Activated T-cell treated with anti-CD3 and anti-CD28 coated beads, Interleukin-2, amount 50 U/mL, for 24 hours (primary cell): ENCODE data around the gene HTR6.

Experiments used
- DNase-seq: peaks from one replicate; pipeline ENCODE4 v3.0.0-alpha.2; 2020
- H3K27ac Mint-ChIP-seq: 2 replicates; pipeline ENCODE4 v1.8.0; 2020; ENCODE audit warnings: mild to moderate bottlenecking, mixed read lengths
- H3K27me3 Mint-ChIP-seq: 2 replicates; pipeline ENCODE4 v1.8.0; 2020; ENCODE audit warnings: mixed read lengths
- H3K36me3 Mint-ChIP-seq: 2 replicates; pipeline ENCODE4 v1.8.0; 2020; ENCODE audit warnings: low read depth, mixed read lengths
- H3K4me1 Mint-ChIP-seq: 2 replicates; pipeline ENCODE4 v1.8.0; 2020; ENCODE audit warnings: low read depth, mixed read lengths
- H3K4me3 Mint-ChIP-seq: 2 replicates; pipeline ENCODE4 v1.8.0; 2020; ENCODE audit warnings: mild to moderate bottlenecking, moderate library complexity, mixed read lengths
- H3K9me3 Mint-ChIP-seq: 2 replicates; pipeline ENCODE4 v1.8.0; 2020; ENCODE audit warnings: mixed read lengths

HTR6 gene

GRCh38 chr1:19656780-19657466, 7.8 kb upstream of the HTR6 start:
- no peak for DNase-seq
- peaks cover 16% of the 10 kb centered on the region for H3K4me1 Mint-ChIP-seq
- H3K27me3 Mint-ChIP-seq: peaks cover 2% of the 10 kb centered on the region
- no peak overlapping the region for H3K4me3 Mint-ChIP-seq
- H3K36me3 Mint-ChIP-seq: no peaks in the 10 kb centered on the region
- H3K27ac Mint-ChIP-seq: no peak overlapping the region
- H3K9me3 Mint-ChIP-seq: no peaks in the 10 kb centered on the region

- no peak overlapping the region for H3K4me3 Mint-ChIP-seq
Observed at GRCh38 chr1:19657511-19657910, 7.2 kb upstream of the HTR6 start.

GRCh38 chr1:19658186-19658585, 6.5 kb upstream of the HTR6 start:
- Mint-ChIP-seq H3K27ac (no peak overlapping the region), H3K36me3 (no peaks in the 10 kb centered on the region), H3K9me3 (no peaks in the 10 kb centered on the region), H3K4me3 (no peak overlapping the region), H3K4me1 (peaks cover 16% of the 10 kb centered on the region), H3K27me3 (peaks cover 8% of the 10 kb centered on the region)
- no peak for DNase-seq

More at GRCh38 chr1:19657511-19657910, 7.2 kb upstream of the HTR6 start:
- peaks cover 16% of the 10 kb centered on the region for H3K4me1 Mint-ChIP-seq
- H3K36me3 Mint-ChIP-seq: no peaks in the 10 kb centered on the region
- no peaks in the 10 kb centered on the region for H3K9me3 Mint-ChIP-seq
- H3K27ac Mint-ChIP-seq: no peak overlapping the region
- peaks cover 2% of the 10 kb centered on the region for H3K27me3 Mint-ChIP-seq
- DNase-seq: no peak

- no peak for DNase-seq
- Mint-ChIP-seq H3K27me3 (peaks cover 30% of the 10 kb centered on the region), H3K4me3 (no peak overlapping the region), H3K9me3 (no peaks in the 10 kb centered on the region), H3K4me1 (peaks cover 19% of the 10 kb centered on the region), H3K27ac (no peak overlapping the region), H3K36me3 (no peaks in the 10 kb centered on the region)
Observed at GRCh38 chr1:19661721-19662228, 2.9 kb upstream of the HTR6 start.

GRCh38 chr1:19662313-19662712, 2.4 kb upstream of the HTR6 start:
- H3K4me3 Mint-ChIP-seq: no peak overlapping the region
- no peaks in the 10 kb centered on the region for H3K36me3 Mint-ChIP-seq
- no peak for DNase-seq
- peaks cover 19% of the 10 kb centered on the region for H3K4me1 Mint-ChIP-seq
- no peaks in the 10 kb centered on the region for H3K9me3 Mint-ChIP-seq
- peaks cover 35% of the 10 kb centered on the region for H3K27me3 Mint-ChIP-seq
- H3K27ac Mint-ChIP-seq: no peak overlapping the region

- H3K4me1 Mint-ChIP-seq: peaks cover 9% of the 10 kb centered on the region
- no peaks in the 10 kb centered on the region for H3K36me3 Mint-ChIP-seq
- H3K27me3 Mint-ChIP-seq: peaks cover 41% of the 10 kb centered on the region
- no peak for DNase-seq
- H3K27ac Mint-ChIP-seq: no peak overlapping the region
- peak overlapping the region; percentile 55 for H3K4me3 Mint-ChIP-seq
- H3K9me3 Mint-ChIP-seq: no peaks in the 10 kb centered on the region
Observed at GRCh38 chr1:19665186-19665495, 466 bp downstream of the HTR6 start.

GRCh38 chr1:19665496-19666465, 1.1 kb downstream of the HTR6 start:
- no peak overlapping the region for H3K27ac Mint-ChIP-seq
- H3K36me3 Mint-ChIP-seq: no peaks in the 10 kb centered on the region
- H3K4me3 Mint-ChIP-seq: peak overlapping the region; percentile 71
- DNase-seq: no peak
- no peaks in the 10 kb centered on the region for H3K9me3 Mint-ChIP-seq
- H3K27me3 Mint-ChIP-seq: peaks cover 42% of the 10 kb centered on the region
- H3K4me1 Mint-ChIP-seq: peaks cover 9% of the 10 kb centered on the region

DNA sequence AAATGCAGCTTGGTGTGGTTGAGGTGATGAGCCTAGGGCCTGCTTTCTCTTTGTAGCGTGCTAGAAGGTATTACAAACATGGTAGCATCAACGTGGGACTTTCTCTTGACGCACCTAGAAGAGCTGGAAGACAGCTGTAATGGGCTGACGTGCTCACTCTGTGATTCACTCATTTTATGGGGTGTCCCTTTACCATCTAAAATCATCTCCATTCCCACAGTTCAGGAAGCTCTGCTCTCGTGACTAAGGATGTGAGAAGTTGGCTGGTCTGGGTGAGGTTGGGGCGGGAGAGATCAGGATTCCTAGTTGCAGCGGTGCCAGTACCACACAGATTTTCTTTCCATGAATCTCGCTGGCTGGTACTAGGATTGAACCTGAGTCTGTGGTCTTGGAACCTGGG, 4.2 kb downstream of the HTR6 start:
- Mint-ChIP-seq H3K27me3 (peaks cover 34% of the 10 kb centered on the region), H3K4me3 (no peak overlapping the region), H3K36me3 (no peaks in the 10 kb centered on the region), H3K4me1 (peaks cover 8% of the 10 kb centered on the region), H3K27ac (no peak overlapping the region), H3K9me3 (no peaks in the 10 kb centered on the region)
- DNase-seq: no peak

GRCh38 chr1:19670787-19671186, 6.1 kb downstream of the HTR6 start:
- H3K27ac Mint-ChIP-seq: no peak overlapping the region

DNA sequence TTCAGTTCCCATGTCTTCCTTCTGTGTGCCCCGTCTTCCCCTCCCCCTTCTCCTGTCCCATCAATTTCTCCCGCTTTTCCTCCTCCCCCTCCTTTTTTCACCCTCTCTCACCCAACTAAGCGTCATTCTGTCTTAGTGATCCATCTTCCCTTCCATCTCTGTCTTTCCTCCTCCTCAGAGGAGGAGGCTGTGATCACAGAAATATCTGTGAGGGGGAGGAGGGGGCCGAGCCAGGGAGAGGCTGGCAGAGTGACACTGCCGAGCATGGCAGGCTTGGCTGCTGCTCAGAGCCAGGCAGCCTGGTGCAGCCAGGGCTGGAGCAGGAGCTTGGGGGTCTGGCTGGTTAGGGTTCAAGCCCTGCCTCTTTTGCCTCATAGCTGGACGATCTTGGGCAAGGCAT, 7.6 kb downstream of the HTR6 start:
- H3K27ac Mint-ChIP-seq: no peak overlapping the region
- H3K36me3 Mint-ChIP-seq: no peaks in the 10 kb centered on the region
- H3K4me3 Mint-ChIP-seq: no peak overlapping the region
- H3K27me3 Mint-ChIP-seq: peaks cover 23% of the 10 kb centered on the region
- no peaks in the 10 kb centered on the region for H3K9me3 Mint-ChIP-seq
- no peak for DNase-seq
- no peaks in the 10 kb centered on the region for H3K4me1 Mint-ChIP-seq

More at GRCh38 chr1:19670787-19671186, 6.1 kb downstream of the HTR6 start:
- Mint-ChIP-seq H3K36me3 (no peaks in the 10 kb centered on the region), H3K4me3 (no peak overlapping the region), H3K9me3 (no peaks in the 10 kb centered on the region), H3K27me3 (peaks cover 38% of the 10 kb centered on the region), H3K4me1 (peaks cover 3% of the 10 kb centered on the region)
- no peak for DNase-seq

DNA sequence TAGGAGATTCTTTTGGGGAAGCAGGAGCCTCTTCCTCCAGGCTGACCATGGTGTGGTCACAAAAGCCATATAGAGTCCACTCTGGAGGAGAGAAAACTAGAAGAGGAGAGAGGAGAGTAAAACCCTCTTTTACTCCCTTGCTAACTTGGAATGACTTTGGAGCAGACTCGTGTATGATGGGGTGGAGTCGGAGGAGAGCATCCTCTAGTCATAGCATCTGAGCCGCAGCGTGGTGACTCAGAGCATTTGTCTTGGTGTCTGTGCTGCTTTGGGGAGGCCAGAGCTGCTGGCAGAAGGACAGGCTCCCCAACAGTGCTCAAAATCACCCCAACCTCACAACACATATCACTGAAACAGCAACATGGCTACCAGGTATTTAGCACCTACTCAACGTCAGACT, 11.1 kb downstream of the HTR6 start:
- Mint-ChIP-seq H3K36me3 (no peaks in the 10 kb centered on the region), H3K4me1 (no peaks in the 10 kb centered on the region), H3K27me3 (peaks cover 17% of the 10 kb centered on the region), H3K4me3 (no peak overlapping the region), H3K9me3 (no peaks in the 10 kb centered on the region), H3K27ac (no peak overlapping the region)
- no peak for DNase-seq

DNA sequence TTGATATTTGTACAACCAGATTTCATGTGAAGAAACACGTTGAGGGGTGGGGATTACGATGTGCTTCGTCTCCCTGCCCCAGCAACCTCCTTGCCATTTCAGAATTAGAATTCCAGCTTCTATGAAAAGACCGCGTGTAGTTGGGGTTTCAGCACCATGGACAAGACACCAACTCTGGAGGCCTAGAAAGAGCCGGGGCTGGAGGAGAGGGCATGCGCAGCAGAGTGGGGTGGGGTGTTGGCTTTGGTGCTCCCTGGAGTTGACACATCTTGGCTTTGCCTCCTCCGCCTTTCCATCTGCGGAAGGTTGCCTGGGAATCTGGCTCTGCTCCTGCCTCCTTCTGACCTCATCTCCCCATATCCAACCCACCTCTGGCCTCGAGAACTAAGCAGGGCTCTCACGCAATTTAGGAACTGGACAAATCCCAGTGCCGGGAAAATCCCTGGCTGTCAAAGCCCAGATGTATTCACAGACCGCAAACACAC, 11.8 kb downstream of the HTR6 start:
- Mint-ChIP-seq H3K36me3 (no peaks in the 10 kb centered on the region), H3K9me3 (no peaks in the 10 kb centered on the region), H3K4me1 (no peaks in the 10 kb centered on the region), H3K4me3 (no peak overlapping the region), H3K27ac (no peak overlapping the region), H3K27me3 (peaks cover 17% of the 10 kb centered on the region)
- no peak for DNase-seq

- Mint-ChIP-seq H3K4me3 (no peak overlapping the region), H3K4me1 (no peaks in the 10 kb centered on the region), H3K27ac (no peak overlapping the region), H3K27me3 (peaks cover 13% of the 10 kb centered on the region), H3K9me3 (no peaks in the 10 kb centered on the region), H3K36me3 (peaks cover 5% of the 10 kb centered on the region)
- DNase-seq: no peak
Observed at GRCh38 chr1:19678493-19678892, 13.8 kb downstream of the HTR6 start.

DNA sequence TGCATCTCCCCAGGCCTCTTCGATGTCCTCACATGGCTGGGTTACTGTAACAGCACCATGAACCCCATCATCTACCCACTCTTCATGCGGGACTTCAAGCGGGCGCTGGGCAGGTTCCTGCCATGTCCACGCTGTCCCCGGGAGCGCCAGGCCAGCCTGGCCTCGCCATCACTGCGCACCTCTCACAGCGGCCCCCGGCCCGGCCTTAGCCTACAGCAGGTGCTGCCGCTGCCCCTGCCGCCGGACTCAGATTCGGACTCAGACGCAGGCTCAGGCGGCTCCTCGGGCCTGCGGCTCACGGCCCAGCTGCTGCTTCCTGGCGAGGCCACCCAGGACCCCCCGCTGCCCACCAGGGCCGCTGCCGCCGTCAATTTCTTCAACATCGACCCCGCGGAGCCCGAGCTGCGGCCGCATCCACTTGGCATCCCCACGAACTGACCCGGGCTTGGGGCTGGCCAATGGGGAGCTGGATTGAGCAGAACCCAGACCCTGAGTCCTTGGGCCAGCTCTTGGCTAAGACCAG, 14.3 kb downstream of the HTR6 start:
- Mint-ChIP-seq H3K4me3 (no peak overlapping the region), H3K27ac (no peak overlapping the region), H3K27me3 (peaks cover 12% of the 10 kb centered on the region), H3K4me1 (no peaks in the 10 kb centered on the region), H3K9me3 (no peaks in the 10 kb centered on the region), H3K36me3 (peaks cover 5% of the 10 kb centered on the region)
- no peak for DNase-seq

DNA sequence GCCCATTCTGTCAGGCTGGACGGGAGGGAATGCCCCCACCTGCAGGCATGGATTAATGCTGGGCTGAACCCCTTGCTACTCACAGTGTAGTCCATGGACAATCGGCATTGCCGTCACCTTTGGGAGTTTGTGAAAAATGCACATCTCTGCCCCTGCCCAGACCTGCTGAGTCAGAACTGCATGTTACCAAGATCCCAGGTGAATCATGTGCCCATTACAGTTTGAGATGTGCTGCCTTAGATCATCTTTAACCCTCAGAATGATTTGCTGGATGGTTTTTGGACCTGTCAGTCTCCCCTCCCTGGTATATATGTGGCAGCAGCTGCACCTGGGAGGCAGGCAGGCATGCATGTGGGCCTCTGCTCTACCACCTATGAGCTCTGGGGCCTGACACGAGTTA, 15.0 kb downstream of the HTR6 start:
- Mint-ChIP-seq H3K9me3 (no peaks in the 10 kb centered on the region), H3K27ac (no peak overlapping the region), H3K36me3 (peaks cover 7% of the 10 kb centered on the region), H3K27me3 (peaks cover 8% of the 10 kb centered on the region), H3K4me1 (no peaks in the 10 kb centered on the region), H3K4me3 (no peak overlapping the region)
- no peak for DNase-seq
